Measurements from ENCODE around the gene NOTO.

Gene NOTO

GRCh38 chr2:73214120-73215035 lies 12.0 kb downstream of the NOTO start, which contains the start of gene SMYD5:
Gene SMYD5 (plus strand): TSS chr2:73214245. CDS start chr2:73214267, 22 bp downstream.
- DNase-seq (ENCODE audit: extremely low read depth, low read depth): peak; percentile 50
- no peak for TF ChIP-seq CTCF (IDR thresholded peaks at IDR 0.05; ENCODE audit: low read depth, low read length, missing control alignments)

DNA sequence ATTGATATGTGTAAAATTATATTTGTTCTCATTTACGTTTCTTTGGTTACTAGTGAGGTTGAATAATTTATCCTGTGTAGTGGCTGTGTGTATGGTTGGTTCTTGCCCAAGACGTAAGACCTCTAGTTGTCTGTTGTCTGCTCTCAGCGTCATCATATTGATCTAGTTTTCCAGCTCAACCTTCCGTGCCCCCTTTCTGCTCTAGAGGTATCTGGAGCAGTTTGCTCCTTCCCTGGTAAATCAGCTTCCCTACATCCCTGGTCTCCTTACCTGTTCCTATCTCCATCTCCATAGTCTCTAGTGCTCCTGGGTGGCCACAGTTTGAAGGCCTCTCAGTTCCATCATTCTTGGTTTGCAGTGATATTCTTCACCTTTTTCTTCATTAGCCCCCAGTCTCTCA lies 12.9 kb downstream of the NOTO start:
- H3K4me3 ChIP-seq (replicated peaks; ENCODE audit: low read depth, low read length): peak overlapping the region; percentile 82
- DNase-seq (ENCODE audit: extremely low read depth, low read depth): no peak
- no peak for TF ChIP-seq CTCF (IDR thresholded peaks at IDR 0.05; ENCODE audit: low read depth, low read length, missing control alignments)

More at GRCh38 chr2:73214120-73215035, 12.0 kb downstream of the NOTO start, which contains the start of gene SMYD5:
- H3K4me3 ChIP-seq (replicated peaks; ENCODE audit: low read depth, low read length): peak within 1 kb of the TSS; percentile 82

DNA sequence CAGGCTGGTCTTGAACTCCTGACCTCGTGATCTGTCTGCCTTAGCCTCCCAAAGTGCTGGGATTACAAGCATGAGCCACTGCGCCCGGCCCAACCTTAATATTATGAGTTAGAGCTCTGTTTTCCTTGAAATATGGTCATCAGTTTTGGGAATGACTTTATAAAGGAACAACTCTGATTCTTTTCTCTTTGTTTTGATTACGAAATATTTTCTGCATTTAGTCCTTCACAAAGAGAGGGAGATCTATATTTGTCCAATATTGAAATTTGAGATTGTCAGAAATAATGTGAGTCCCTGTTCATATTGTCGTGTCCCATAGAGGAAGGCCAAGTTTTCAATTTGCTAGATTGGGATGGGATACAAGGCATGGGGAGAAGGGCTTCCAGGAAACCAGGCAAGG lies 14.8 kb downstream of the NOTO start:
- no peak for DNase-seq (ENCODE audit: extremely low read depth, low read depth)

DNA sequence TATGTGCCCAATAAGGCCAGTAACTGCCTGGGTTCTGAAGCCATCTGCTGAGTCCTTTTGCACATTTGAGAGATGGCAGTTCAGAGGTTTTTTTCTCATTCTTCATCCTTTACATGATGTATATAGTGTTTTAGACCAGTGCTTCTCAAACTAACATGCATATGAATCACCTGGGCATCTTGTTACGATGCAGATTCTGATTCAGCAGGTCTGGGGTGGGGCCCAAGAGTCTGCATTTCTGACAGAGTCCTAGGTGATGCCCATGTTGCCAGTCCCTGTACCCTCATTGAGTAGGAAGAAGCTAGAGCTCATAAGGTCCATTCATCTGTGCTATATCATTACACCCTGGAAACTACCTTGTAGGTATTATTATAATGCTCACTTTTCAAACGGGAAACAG lies 15.5 kb downstream of the NOTO start:
- DNase-seq (ENCODE audit: extremely low read depth, low read depth): no peak
- TF ChIP-seq CTCF (IDR thresholded peaks at IDR 0.05; ENCODE audit: low read depth, low read length, missing control alignments): no peak
- H3K4me3 ChIP-seq (replicated peaks; ENCODE audit: low read depth, low read length): no peak overlapping the region

More for the DNA sequence above, 14.8 kb downstream of the NOTO start:
- no peak for TF ChIP-seq CTCF (IDR thresholded peaks at IDR 0.05; ENCODE audit: low read depth, low read length, missing control alignments)
- H3K4me3 ChIP-seq (replicated peaks; ENCODE audit: low read depth, low read length): no peak overlapping the region

DNA sequence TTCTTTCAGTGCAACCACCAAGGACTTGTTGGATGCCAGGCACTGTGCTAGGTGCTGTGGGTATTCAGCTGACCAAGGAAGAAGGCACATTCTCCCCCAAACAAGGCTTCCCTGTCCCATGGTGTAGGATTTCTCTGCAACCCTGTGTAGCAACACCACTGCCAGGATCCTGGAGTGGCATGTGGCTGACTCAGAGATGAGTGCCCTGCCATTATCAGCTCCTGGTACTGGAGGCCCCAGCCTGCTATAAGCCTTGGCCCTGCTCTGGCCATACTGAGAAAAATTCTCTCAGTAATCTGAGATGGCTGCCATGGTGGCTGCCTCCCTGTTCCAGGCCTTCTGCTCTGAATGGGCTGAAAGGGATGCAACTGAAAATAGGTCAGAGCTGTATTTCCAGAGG lies 15.9 kb downstream of the NOTO start:
- no peak overlapping the region for H3K4me3 ChIP-seq (replicated peaks; ENCODE audit: low read depth, low read length)
- DNase-seq (ENCODE audit: extremely low read depth, low read depth): no peak
- TF ChIP-seq CTCF (IDR thresholded peaks at IDR 0.05; ENCODE audit: low read depth, low read length, missing control alignments): no peak

DNA sequence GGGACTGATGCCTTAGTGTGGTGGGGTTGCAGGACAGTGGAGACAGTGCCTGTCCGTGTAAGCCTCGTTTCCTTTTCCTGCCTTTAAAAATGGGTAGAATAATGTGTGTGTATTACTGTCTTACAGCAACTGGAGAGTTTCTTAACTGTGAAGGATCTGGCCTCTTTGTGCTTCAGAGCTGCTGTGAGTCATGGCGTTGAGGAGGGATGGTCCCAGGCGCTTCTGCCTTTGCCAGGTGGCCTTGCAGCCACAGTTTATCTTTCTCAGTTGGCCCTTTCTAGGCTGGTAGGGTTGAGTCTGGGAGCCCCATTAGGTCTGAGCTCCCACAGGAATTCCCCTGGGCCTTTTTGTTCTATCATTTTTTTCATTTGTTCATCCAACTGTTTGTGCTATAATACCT lies 21.4 kb downstream of the NOTO start:
- H3K4me3 ChIP-seq (replicated peaks; ENCODE audit: low read depth, low read length): no peak overlapping the region
- no peak for TF ChIP-seq CTCF (IDR thresholded peaks at IDR 0.05; ENCODE audit: low read depth, low read length, missing control alignments)
- no peak for DNase-seq (ENCODE audit: extremely low read depth, low read depth)
